Measurements from ENCODE around the gene SERPINF2. TPM values are rescaled to one million over a fixed set of nuclear protein-coding genes. Genes with fewer than 3 reads are reported as not detected.

SERPINF2 gene
- polyA plus RNA-seq, 1 experiment = 0.02 TPM

DNA sequence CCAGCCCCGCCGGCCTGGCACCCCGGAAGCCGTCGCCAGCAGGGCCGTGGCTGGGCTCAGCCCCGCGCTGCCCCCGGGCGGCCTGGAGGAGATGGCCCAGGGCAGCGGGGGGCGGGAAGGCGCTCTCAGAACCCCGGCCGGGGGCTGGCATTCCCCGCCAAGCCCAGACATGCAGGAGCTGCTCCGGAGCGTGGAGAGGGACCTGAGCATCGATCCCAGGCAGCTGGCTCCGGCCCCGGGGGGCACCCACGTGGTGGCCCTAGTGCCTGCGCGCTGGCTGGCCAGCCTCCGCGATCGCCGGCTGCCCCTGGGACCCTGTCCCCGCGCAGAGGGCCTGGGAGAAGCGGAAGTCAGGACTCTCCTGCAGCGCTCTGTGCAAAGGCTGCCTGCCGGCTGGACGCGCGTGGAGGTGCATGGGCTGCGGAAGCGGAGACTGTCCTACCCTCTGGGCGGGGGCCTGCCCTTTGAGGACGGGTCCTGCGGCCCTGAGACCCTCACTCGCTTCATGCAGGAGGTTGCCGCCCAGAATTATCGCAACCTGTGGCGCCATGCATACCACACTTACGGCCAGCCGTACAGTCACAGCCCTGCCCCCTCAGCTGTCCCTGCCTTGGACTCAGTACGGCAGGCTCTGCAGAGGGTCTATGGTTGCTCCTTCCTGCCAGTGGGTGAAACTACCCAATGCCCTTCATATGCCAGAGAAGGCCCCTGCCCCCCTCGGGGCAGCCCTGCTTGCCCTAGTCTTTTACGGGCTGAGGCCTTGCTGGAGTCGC is 17.6 kb upstream of the SERPINF2 start:
- Histone ChIP-seq H3K4me3 (ENCODE audit: low read depth, low read length) (peak overlapping the region; percentile 65), H3K27me3 (ENCODE audit: control insufficient read depth, insufficient read depth, low read length) (no peaks in the 10 kb centered on the region), H3K36me3 (ENCODE audit: control insufficient read depth, insufficient read depth, low read length) (peaks cover 17% of the 10 kb centered on the region)
- ChIA-PET POLR2A (no interaction called here), CTCF (interaction anchor here (0.5 to 2.9 kb wide), 6 partner anchors 27 to 473 kb away, joined by 3 to 10 read pairs (median 3); partner anchors contain the start of genes RPA1 and SMYD4)
- DNase-seq (ENCODE audit: low read depth) = no peak
- TF ChIP-seq CTCF (IDR thresholded peaks at IDR 0.05; ENCODE audit: insufficient read depth, low read depth, low read length) = no peak

GRCh38 chr17:1725642-1726511 is 16.8 kb upstream of the SERPINF2 start:
- DNase-seq (ENCODE audit: low read depth) = no peak
- Histone ChIP-seq H3K4me3 (ENCODE audit: low read depth, low read length) (no peak overlapping the region; the same call in none of the 2 replicates), H3K36me3 (ENCODE audit: control insufficient read depth, insufficient read depth, low read length) (peaks cover 17% of the 10 kb centered on the region), H3K27me3 (ENCODE audit: control insufficient read depth, insufficient read depth, low read length) (no peaks in the 10 kb centered on the region)
- TF ChIP-seq CTCF (IDR thresholded peaks at IDR 0.05; ENCODE audit: insufficient read depth, low read depth, low read length) = no peak
- POLR2A ChIA-PET = no interaction called here
- CTCF ChIA-PET = interaction anchor here (0.6 to 2.9 kb wide), 4 partner anchors 11 to 103 kb away, joined by 3 to 10 read pairs (median 3); partner anchors contain the start of genes RPA1 and SMYD4

GRCh38 chr17:1726626-1727257 is 15.9 kb upstream of the SERPINF2 start:
- TF ChIP-seq CTCF (IDR thresholded peaks at IDR 0.05; ENCODE audit: insufficient read depth, low read depth, low read length) = no peak
- no peak overlapping the region for H3K4me3 ChIP-seq (ENCODE audit: low read depth, low read length)
- CTCF ChIA-PET = interaction anchor here (1.1 to 2.9 kb wide), 3 partner anchors 10 to 57 kb away, joined by 3 to 10 read pairs (median 3); no protein-coding TSS in a partner anchor
- DNase-seq (ENCODE audit: low read depth) = no peak
- POLR2A ChIA-PET = no interaction called here
- peaks cover 17% of the 10 kb centered on the region for H3K36me3 ChIP-seq (ENCODE audit: control insufficient read depth, insufficient read depth, low read length)
- H3K27me3 ChIP-seq (ENCODE audit: control insufficient read depth, insufficient read depth, low read length) = no peaks in the 10 kb centered on the region

DNA sequence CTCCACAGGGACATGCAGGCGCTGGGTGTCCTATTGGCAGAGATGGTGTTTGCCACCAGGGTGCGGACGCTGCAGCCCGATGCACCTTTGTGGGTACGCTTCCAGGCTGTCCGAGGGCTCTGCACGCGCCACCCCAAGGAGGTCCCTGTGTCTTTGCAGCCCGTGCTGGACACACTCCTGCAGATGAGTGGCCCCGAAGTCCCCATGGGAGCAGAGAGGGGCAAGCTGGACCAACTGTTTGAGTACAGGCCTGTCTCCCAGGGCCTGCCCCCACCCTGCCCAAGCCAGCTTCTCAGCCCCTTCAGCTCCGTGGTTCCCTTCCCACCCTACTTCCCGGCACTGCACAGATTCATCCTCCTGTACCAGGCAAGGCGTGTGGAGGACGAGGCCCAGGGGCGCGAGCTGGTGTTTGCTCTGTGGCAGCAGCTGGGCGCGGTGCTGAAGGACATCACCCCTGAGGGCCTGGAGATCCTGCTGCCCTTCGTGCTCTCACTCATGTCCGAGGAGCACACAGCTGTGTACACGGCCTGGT is 15.3 kb upstream of the SERPINF2 start:
- no peak for DNase-seq (ENCODE audit: low read depth)
- H3K36me3 ChIP-seq (ENCODE audit: control insufficient read depth, insufficient read depth, low read length) = peaks cover 17% of the 10 kb centered on the region
- POLR2A ChIA-PET = no interaction called here
- no peak for TF ChIP-seq CTCF (IDR thresholded peaks at IDR 0.05; ENCODE audit: insufficient read depth, low read depth, low read length)
- H3K4me3 ChIP-seq (ENCODE audit: low read depth, low read length) = no peak overlapping the region
- H3K27me3 ChIP-seq (ENCODE audit: control insufficient read depth, insufficient read depth, low read length) = no peaks in the 10 kb centered on the region
- CTCF ChIA-PET = interaction anchor here (1.1 to 2.9 kb wide), 3 partner anchors 9 to 57 kb away, joined by 3 to 10 read pairs (median 3); no protein-coding TSS in a partner anchor
